ENCODE data around the gene KIAA1217. TPM values are rescaled to one million over a fixed set of nuclear protein-coding genes. Genes with fewer than 3 reads are reported as not detected.
A peak's percentile ranks its signal among the peaks of the same experiment; 100 is the strongest.
"Not testable (repeated sequence)": the region's sequence is repeated elsewhere in the genome, so short reads cannot be mapped to it uniquely, and the experiment has no call there.

The KIAA1217 gene
- polyA plus RNA-seq, 1 donor = 114 TPM

- DNase-seq = peak; percentile 55
These were observed 254.9 kb downstream of the KIAA1217 start for GRCh38 chr10:24463611-24464426.

GRCh38 chr10:24465124-24465874 lies 256.4 kb downstream of the KIAA1217 start:
- no peak for DNase-seq

- peak; percentile 57 for DNase-seq
These were observed 257.2 kb downstream of the KIAA1217 start for GRCh38 chr10:24465891-24466818.

GRCh38 chr10:24467136-24467535 lies 258.2 kb downstream of the KIAA1217 start:
- no peak for DNase-seq

- DNase-seq = no peak
These were observed 258.7 kb downstream of the KIAA1217 start for GRCh38 chr10:24467605-24468004.

- no peak for DNase-seq
These were observed 259.4 kb downstream of the KIAA1217 start for GRCh38 chr10:24468281-24468751.

- peak; percentile 52 for DNase-seq
These were observed 261.1 kb downstream of the KIAA1217 start for GRCh38 chr10:24469993-24470392.

GRCh38 chr10:24475598-24475997 lies 266.7 kb downstream of the KIAA1217 start:
- DNase-seq = no peak

GRCh38 chr10:24476913-24477701 lies 268.2 kb downstream of the KIAA1217 start:
- DNase-seq = no peak

- no peak for DNase-seq
These were observed 269.0 kb downstream of the KIAA1217 start for GRCh38 chr10:24477915-24478314.

GRCh38 chr10:24479806-24480205 lies 270.9 kb downstream of the KIAA1217 start:
- DNase-seq = no peak

GRCh38 chr10:24480447-24480846 lies 271.5 kb downstream of the KIAA1217 start:
- DNase-seq = no peak

- DNase-seq = no peak
These were observed 272.3 kb downstream of the KIAA1217 start for GRCh38 chr10:24481241-24481640.

GRCh38 chr10:24482713-24483112 lies 273.8 kb downstream of the KIAA1217 start:
- DNase-seq = not testable (repeated sequence)

- DNase-seq = no peak
These were observed 274.8 kb downstream of the KIAA1217 start for GRCh38 chr10:24483701-24484100.

GRCh38 chr10:24484771-24485170 lies 275.8 kb downstream of the KIAA1217 start:
- no peak for DNase-seq

- DNase-seq = no peak
These were observed 276.4 kb downstream of the KIAA1217 start for GRCh38 chr10:24485304-24485703.

- peak; percentile 73 for DNase-seq
These were observed 279.7 kb downstream of the KIAA1217 start for GRCh38 chr10:24488631-24489030.

GRCh38 chr10:24493165-24493564 lies 284.2 kb downstream of the KIAA1217 start:
- DNase-seq = no peak

- no peak for DNase-seq
These were observed 285.3 kb downstream of the KIAA1217 start for GRCh38 chr10:24494236-24494635.

- DNase-seq = no peak
These were observed 285.8 kb downstream of the KIAA1217 start for GRCh38 chr10:24494777-24495176.
